Activated CD4-positive, alpha-beta T cell treated with anti-CD3 and anti-CD28 coated beads, Interleukin-2, Interleukin-6, amounts not matched to agents 100 ng/mL and 50 ng/mL, durations not matched to agents 16 hours and 8 hours (primary cell): ENCODE data around the gene SGK1.
"Not testable (repeated sequence)": the region's sequence is repeated elsewhere in the genome, so short reads cannot be mapped to it uniquely, and the experiment has no call there.

Experiments
- DNase-seq: peaks from one replicate; pipeline ENCODE4 v3.0.0-alpha.2; 2020

Gene SGK1

GRCh38 chr6:134216301-134217010 lies 101.5 kb downstream of the SGK1 start:
- no peak for DNase-seq

GRCh38 chr6:134213410-134213809 lies 104.5 kb downstream of the SGK1 start:
- DNase-seq, result not testable (repeated sequence)

GRCh38 chr6:134211297-134211696 lies 106.6 kb downstream of the SGK1 start:
- DNase-seq, result no peak

DNA sequence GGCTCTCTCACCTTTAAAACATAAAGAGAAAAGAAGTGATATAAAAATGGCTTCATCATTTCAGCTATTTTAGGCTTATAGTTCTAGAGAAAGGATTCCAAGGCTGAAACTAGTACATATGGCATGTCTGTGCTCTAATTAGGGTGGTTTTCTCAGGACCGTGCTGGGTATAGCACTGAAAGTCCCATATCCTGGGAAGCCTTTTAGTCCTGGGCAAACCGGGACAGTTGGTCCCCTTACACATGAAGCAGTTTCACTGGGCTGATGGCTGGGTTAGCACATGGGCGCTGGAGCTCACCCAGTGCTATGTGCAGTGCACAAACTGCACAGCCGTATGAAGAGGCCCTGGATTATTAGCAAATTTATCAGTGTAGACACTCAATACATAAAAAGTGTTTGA lies 110.5 kb downstream of the SGK1 start:
- no peak for DNase-seq

DNA sequence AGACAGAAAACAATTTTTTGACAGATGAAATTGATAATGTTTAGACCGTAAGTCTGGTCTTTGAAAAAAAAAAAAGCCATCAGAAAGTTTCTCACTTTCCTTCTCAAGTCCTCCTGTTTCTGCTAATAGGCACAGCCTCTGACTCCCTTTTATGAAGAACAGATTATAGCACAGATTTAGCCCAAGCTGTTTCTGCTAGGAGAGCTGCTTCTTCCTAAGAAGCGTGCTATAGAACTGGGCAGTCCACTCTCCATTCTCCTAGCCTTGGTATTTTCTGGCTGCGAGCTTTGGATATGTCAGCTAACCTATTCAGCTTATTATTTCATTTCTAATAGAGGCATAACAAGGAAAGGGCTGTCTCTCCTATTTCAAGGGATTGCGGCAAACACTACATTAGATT lies 112.5 kb downstream of the SGK1 start:
- DNase-seq, result no peak

DNA sequence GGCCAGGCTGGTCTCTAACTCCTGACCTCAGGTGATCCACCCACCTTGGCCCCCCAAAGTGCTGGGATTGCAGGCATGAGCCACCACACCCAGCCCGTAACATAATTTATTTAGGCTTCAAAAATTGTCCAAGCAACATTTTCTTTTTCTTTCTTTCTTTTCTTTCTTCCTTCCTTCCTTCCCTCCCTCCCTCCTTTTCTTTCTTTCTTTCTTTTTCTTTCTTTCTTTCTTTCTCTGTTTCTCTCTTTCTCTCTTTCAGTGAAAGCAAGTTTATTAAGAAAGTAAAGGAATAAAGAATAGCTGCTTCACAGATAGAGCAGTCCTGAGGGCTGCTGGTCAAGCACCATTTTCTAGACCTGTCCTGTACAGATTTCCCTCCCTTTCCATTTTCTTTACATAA lies 113.2 kb downstream of the SGK1 start:
- DNase-seq, result not testable (repeated sequence)

GRCh38 chr6:134204031-134204430 lies 113.9 kb downstream of the SGK1 start:
- no peak for DNase-seq

DNA sequence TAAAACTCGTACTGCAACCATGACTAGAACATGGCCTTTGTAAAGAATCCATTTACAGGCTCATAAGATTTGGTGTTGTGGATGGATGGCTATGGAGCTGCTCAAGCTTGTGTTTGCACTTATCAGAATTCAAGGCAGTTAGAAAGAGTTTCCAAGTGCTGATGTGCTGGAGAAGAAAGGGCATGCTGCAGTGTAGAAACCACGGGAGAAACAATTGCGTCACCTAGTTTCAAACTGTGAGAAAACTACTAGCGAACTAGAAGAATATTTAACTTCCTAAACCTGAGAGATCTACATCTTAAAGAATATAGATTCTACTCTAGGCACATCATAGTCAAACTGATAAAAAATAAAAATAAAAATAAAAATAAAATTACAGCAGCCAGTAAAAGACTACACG lies 116.2 kb downstream of the SGK1 start:
- DNase-seq, result no peak

DNA sequence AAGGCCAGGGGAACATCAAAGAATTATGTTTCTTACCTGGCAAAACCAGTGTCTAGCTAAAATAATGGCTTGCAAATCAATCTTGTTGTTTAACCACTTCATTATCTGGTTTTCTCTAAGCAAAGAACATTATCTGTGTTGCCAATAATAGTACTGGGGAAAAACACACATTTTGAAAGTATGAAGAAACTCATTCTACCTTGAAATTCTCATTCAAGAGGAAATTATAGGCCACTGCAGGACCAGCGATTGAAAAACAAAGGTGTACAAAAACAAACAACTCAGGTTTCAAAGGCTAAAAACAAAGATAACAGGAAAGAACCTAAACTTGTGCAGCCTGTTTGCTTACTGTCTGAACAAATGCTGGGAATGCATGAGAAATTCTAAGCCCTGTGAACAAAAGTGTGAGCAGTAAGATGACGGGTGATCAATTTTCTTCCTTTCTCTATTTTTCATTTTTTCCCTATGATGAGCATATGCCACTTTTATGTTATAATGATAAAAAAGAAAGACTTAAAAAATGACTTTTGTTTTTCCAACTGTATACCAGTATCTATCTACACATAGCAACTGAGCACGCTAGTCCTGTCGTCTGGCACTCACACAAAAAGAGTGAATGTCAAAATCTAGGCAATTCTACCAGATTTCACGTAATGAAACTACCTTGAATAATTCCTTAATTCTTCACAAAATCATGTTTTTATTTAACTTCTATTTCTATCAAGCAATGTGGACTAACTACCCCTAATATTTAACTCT lies 117.9 kb downstream of the SGK1 start:
- DNase-seq, result peak; percentile 16

DNA sequence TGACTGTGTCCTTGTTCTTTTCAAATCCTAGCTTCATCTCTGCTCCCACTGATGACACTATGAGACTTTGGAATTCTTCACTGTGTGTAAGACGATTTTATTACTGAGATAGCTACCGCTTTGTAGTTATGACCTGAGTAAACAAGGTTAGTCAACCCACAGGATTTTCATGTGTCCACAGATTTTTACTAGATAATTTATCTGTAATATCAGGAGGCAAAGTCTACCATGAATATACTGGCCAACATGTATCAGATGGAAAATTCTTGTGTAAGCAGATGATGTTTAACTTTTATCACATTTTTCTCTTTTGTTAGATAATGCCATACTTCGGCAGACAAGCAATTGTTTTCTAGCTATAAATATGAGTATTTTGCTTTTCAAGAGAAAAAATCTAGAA lies 119.8 kb downstream of the SGK1 start:
- DNase-seq, result no peak

GRCh38 chr6:134197685-134198084 lies 120.2 kb downstream of the SGK1 start:
- DNase-seq, result not testable (repeated sequence)

GRCh38 chr6:134196568-134197193 lies 121.2 kb downstream of the SGK1 start:
- peak; percentile 74 for DNase-seq

DNA sequence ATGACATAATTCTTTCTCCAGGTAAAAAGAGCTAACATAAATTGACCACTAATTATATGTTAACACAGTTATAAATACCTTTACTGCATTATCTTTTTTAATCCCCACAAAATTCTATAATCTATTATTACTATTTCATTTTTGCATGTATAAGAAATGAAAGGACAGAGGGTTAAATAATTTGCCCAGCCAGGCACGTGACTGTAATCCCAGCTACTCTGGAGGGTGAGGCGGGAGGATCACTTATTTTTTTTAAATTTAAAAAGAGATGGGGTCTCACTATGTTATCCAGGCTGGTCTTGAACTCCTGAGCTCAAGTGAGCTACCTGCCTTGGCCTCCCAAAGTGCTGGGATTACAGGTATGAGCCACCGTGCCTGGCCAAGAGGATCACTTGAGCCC lies 121.9 kb downstream of the SGK1 start:
- DNase-seq, result no peak

DNA sequence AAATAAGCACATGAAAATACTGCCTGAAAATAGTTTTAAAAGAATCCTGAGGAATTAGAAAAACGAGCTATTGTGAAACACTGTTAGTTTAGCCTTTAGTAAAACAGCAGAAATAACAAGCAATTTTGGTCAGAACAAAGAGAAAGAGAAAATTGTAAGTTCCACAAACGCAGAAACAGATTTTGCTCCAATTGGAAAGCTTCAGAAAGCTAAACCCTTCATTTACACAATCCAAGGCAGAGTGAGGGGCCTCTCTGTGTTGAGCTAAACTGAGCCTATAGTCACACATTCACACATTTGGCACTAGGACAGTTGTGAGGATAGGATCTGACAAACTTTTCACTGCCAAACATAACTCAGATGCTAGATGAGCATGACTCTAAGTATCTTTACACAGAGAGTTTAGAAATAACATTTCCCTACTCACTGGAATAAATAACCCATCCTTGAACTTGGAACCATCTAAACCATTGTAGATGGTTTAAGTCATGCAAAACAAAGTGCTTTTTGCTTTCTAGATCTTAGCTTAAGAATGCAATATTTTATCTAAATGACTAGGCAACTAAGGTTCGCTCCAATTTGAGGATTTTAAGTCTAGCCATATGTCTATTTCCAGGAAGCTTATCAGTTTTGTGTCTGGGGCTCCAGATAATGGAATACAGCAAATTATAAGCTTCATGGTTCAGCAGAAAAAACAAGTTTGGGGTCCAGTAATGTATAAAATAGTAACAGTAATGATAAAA lies 122.6 kb downstream of the SGK1 start:
- DNase-seq, result no peak

DNA sequence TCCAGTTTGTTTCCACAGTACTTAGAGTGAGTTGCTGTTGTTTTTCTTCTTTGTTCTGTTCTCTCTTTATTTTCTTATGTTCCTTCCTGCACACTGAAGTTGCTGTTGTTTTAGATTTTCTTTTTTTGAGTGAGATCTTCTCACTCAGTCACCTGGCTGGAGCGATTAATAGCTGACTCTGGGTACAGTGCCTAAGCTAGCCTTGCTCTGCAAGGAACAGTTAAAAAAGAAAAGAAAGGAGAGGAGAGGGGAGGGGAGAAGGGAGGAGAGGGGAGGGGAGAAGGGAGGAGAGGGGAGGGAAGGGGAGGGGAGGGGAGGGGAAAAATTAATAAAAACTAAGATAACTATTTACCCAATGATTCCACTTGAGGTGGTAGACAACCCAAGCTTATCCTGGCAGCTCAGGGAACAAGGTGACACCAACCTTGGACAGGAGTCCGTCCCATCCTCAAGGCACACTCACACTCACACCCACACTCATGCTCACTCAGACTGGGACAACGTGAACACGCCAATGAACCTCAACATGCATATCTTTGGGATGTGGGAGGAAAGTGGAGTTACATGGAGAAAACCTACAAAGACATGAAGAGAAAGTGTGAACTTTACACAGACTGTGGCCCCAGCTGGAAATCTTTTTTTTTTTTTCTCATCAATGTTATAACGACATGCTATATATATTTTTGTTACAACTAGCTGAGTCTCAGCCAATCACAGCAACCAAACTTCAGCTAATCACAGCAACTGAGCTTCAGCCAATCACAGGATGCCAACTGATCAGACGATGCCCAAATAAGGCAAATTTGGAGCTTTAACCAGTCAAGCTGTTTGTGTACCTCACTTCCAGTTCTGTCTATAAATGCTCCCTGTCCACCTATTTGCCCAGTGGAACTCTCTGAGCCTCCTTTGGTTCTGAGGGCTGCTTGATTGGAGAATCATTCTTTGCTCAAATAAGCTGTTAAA lies 124.1 kb downstream of the SGK1 start:
- DNase-seq, result no peak

GRCh38 chr6:134192609-134193008 lies 125.3 kb downstream of the SGK1 start:
- DNase-seq, result not testable (repeated sequence)

- DNase-seq, result no peak
Observed at GRCh38 chr6:134190883-134191282, 127.0 kb downstream of the SGK1 start.

DNA sequence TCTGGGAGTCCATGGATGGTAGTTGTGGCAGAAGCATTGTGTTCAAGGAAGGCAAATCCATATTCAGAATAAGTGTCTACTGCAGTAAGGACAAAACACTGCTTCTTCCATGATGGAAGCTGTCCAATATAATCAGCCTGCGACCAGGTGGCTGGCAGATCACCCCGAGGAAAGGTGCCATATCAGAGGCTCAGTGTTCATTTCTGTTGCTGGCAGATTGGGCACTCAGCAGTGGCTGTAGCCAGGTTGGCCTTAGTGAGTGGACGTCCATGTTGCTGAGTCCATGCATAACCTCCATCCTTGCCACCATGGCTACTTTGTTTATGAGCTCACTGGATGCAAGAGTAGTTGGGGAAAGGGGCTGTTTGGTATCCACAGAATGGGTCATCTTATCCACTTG lies 130.2 kb downstream of the SGK1 start:
- DNase-seq, result no peak

DNA sequence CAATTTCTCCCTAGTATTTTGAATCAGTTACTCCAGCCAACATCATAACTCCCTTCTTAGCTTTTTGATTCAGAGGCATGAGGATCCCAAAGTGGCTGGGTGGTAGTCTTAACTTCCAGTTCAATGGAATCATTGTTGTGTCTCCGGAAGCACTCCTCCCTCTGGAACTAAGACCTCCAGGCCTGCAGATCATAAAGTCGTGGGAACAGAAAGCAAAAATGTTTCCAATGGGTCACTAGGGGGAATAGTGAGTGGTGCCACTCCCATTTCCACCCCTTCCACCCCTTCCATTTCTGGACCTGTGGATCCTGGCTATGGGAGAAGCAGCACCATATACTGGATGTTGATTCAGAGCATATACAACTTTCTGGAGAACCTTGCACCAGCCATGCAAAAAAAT lies 130.8 kb downstream of the SGK1 start:
- DNase-seq, result no peak

DNA sequence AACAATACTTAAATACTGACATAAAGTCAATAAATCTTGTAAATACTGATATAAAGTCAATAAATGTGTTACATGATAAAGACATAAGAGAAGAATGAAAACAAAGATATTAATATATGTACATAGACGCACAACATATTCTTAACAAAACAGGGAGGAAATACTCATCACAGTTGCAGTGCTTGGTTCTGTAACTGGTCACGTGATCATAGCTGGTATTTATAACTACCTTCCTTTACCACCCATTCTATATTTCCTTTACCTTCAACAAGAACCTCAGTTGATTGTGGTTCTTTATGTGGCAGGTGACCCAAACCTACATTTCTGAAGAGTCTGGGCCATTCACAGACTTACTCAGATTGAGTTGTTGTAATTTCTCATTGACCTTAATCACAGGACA lies 131.6 kb downstream of the SGK1 start:
- DNase-seq, result no peak

- DNase-seq, result no peak
Observed at GRCh38 chr6:134185277-134185676, 132.6 kb downstream of the SGK1 start.

GRCh38 chr6:134183844-134184243 lies 134.1 kb downstream of the SGK1 start:
- no peak for DNase-seq
